ENCODE data around the gene KRT17.
"Not testable (repeated sequence)": the region's sequence is repeated elsewhere in the genome, so short reads cannot be mapped to it uniquely, and the experiment has no call there.

Gene KRT17

DNA sequence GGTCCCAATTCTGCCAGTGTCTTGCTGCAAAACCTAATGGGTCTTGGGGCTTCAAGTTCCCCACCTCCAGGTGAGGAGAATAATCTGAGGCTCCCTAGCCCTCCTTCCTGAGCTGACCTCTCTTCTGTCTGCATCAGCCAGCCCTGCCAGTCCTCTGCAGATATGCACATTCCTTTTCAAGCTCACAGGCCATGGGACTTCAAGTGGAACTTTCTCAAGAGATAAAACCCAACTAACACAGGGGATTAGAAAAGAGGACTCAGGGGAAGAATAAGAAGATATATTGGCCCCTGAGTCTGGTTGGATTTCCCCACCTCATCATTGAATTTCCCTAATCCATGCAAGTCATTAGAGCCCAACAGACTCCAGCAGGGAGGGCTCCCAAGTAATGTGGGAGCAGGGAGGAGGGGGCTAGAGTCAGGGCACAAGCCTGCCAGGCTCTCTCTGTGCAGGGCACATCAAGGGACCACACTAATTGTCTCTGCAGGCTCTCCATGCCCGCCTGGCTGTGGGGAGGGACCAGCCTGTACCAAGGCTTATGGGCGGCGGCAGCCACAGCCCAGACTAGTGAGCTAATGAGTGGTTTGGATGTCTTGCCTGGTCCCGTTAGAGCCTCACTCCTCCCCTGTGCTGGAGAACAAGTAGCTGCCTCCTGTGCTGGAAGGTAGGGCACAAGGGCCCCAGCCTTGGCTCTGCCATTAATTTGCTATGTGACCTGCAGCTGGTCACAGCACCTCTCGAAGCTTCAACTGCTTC, 38.9 kb downstream of the KRT17 start:
- H3K27me3 ChIP-seq (ENCODE audit: insufficient read depth, low read length), result peaks cover 26% of the 10 kb centered on the region; the same call in 1 of the 2 replicates
- H3K36me3 ChIP-seq (ENCODE audit: insufficient read depth, low read length), result no peaks in the 10 kb centered on the region
- no peaks in the 10 kb centered on the region for H3K4me1 ChIP-seq (ENCODE audit: control insufficient read depth, insufficient read depth, low read length, unreplicated experiment)
- H3K27ac ChIP-seq (ENCODE audit: low read depth, low read length), result no peak overlapping the region
- no peaks in the 10 kb centered on the region for H3K79me2 ChIP-seq (ENCODE audit: control insufficient read depth, insufficient read depth, low read length, unreplicated experiment)
- no peak overlapping the region for H2AFZ ChIP-seq (ENCODE audit: low read length, unreplicated experiment)
- H3K4me3 ChIP-seq (ENCODE audit: low read depth, low read length), result no peak overlapping the region

DNA sequence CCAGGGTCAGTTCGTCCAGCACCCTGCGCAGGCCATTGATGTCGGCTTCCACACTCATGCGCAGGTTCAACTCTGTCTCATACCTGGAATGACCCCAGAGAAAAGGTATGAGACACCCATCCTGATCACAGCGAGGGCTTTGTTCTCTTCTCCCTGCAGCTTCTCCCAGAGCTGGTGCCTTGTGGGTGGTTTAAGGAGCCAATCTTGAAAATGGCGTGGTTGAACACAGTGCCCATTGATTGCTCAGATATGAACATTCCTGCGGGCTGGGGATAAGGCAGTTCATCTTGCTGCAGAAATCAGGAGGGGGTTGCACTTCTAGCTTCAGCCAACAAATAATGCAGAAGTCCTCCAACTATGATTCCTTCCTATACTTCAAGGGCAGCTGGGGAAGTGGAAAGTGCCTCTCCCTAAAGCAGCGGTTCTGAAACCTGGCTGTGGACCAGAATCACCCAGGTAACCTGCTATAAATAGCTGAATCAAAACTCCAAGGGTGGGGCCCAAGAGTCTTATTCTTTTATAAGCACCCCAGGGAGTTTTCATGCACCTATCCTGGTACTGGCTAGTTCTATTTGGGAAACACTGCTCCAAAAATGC, 39.9 kb downstream of the KRT17 start:
- not testable (repeated sequence) for H3K27ac ChIP-seq (ENCODE audit: low read depth, low read length); H2AFZ ChIP-seq (ENCODE audit: low read length, unreplicated experiment); H3K4me1 ChIP-seq (ENCODE audit: control insufficient read depth, insufficient read depth, low read length, unreplicated experiment); H3K36me3 ChIP-seq (ENCODE audit: insufficient read depth, low read length); H3K79me2 ChIP-seq (ENCODE audit: control insufficient read depth, insufficient read depth, low read length, unreplicated experiment); H3K4me3 ChIP-seq (ENCODE audit: low read depth, low read length)
- H3K27me3 ChIP-seq (ENCODE audit: insufficient read depth, low read length), result peaks cover 22% of the 10 kb centered on the region; the same call in 1 of the 2 replicates

DNA sequence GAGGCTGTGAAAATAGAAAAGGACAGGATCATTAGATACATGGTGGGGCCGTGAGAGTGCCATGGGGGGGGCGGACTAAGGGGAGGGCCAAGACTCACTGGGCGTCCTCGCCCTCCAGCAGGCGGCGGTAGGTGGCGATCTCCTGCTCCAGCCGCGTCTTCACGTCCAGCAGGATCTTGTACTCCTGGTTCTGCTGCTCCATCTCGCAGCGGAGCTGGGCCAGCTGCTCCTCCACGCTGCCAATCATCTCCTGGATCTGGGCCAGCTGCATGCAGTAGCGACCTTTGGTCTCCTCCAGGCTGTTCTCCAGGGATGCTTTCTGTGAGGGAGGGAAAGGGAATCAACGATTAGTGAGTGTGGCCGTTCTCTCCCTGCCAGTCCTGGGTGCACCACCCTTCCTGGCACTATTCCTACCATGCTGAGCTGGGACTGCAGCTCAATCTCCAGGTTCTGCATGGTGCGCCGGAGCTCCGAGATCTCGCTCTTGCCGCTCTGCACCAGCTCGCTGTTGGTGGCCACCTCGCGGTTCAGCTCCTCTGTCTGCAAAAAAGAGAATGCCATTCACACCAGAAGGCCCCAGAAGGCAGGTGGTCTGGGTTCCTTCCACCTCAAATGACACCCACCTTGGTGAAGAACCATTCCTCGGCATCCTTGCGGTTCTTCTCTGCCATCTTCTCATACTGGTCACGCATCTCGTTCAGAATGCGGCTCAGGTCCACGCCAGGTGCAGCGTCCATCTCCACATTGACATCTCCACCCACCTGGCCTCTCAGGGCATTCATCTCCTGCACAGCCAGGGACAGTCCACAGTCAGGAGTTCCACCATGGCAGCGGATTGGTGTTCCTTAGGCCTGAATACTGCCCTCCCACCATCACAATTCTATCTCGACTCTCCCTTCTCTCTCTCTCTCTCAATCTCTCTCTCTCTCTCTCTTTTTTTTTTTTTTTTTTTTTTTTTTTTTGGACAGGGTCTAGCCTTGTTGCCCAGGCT, 40.9 kb downstream of the KRT17 start:
- no peaks in the 10 kb centered on the region for H3K79me2 ChIP-seq (ENCODE audit: control insufficient read depth, insufficient read depth, low read length, unreplicated experiment)
- no peaks in the 10 kb centered on the region for H3K36me3 ChIP-seq (ENCODE audit: insufficient read depth, low read length)
- no peak overlapping the region for H3K27ac ChIP-seq (ENCODE audit: low read depth, low read length)
- no peak overlapping the region for H3K4me3 ChIP-seq (ENCODE audit: low read depth, low read length)
- H2AFZ ChIP-seq (ENCODE audit: low read length, unreplicated experiment), result no peak overlapping the region
- H3K27me3 ChIP-seq (ENCODE audit: insufficient read depth, low read length), result peaks cover 27% of the 10 kb centered on the region; the same call in 1 of the 2 replicates
- no peaks in the 10 kb centered on the region for H3K4me1 ChIP-seq (ENCODE audit: control insufficient read depth, insufficient read depth, low read length, unreplicated experiment)

DNA sequence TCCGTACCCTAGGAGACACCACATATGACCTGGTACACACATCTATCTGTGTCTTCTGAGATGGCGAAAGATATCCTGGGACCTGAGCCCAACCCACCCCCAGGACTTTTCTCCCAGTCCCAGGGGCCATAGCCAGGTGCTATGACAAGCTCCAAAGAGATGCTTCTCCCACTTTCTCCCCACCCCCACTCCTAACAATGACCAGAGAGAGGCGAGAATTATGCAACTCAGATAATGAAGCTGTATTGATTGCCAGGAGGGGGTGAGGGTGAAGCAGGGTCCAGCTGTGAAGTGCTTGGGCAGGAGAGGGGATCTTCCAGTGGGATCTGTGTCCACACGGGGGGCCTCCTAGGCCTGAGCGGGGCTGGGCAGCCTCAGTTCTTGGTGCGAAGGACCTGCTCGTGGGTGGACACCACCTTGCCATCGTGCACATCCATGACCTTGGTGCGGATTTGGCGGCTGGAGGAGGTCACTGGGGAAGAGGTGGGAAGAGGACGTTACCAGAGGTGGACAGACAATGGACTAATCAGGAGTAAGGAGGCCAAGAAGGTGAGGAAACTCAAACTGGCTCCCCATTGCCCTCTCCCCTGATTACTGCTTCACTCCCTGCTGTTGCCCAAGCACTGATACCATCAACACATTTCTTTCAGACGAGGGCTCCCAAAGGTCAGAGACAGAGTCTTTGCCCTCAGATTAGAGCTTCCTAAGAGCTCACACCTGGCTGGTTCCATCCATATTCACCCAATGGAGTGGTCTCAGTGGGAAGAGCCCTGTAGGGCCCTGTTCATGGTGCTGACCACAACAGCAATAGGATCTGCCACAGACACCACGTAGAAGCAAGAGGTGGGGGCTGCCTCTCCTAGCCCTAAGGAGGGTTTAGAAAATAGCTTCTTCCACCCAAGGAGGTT, 42.1 kb downstream of the KRT17 start:
- not testable (repeated sequence) for H3K79me2 ChIP-seq (ENCODE audit: control insufficient read depth, insufficient read depth, low read length, unreplicated experiment); H2AFZ ChIP-seq (ENCODE audit: low read length, unreplicated experiment); H3K36me3 ChIP-seq (ENCODE audit: insufficient read depth, low read length); H3K27ac ChIP-seq (ENCODE audit: low read depth, low read length); H3K4me1 ChIP-seq (ENCODE audit: control insufficient read depth, insufficient read depth, low read length, unreplicated experiment); H3K4me3 ChIP-seq (ENCODE audit: low read depth, low read length)
- peaks cover 36% of the 10 kb centered on the region; the same call in 1 of the 2 replicates for H3K27me3 ChIP-seq (ENCODE audit: insufficient read depth, low read length)

DNA sequence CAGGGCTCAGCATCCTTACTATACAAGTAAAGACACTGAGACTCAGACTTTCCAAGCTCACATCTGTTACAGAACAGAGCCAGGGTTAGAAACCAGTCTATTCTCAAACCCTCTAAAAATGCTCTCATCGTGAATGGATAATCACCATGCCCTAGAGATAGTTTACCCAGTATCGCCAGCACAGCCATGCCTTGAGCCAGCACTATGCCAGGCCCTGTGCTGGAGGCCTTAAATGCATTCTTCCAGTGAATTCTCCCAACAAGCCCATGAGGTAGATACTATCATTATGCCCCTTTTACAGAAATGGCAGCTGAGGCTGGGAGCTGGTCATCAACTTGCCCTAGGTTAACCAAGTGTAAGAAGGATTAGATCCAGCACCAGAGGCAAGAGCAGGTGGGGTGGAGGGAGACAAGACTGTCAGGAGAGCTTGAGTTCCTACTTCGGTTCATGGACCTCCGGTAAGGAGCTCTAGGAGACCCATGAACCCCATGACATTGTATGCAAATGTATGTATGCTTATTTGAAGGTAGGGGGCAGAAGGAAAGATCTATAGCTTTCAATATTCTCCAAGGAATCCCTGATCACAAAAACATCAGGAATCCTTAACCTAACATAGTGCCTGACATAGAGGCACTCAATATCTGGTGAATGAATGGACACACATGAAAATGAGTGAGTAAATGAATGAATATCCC, 42.9 kb downstream of the KRT17 start:
- Histone ChIP-seq H2AFZ (ENCODE audit: low read length, unreplicated experiment) (no peak overlapping the region), H3K79me2 (ENCODE audit: control insufficient read depth, insufficient read depth, low read length, unreplicated experiment) (no peaks in the 10 kb centered on the region), H3K27ac (ENCODE audit: low read depth, low read length) (no peak overlapping the region), H3K4me1 (ENCODE audit: control insufficient read depth, insufficient read depth, low read length, unreplicated experiment) (no peaks in the 10 kb centered on the region), H3K4me3 (ENCODE audit: low read depth, low read length) (no peak overlapping the region), H3K27me3 (ENCODE audit: insufficient read depth, low read length) (peaks cover 42% of the 10 kb centered on the region; the same call in 1 of the 2 replicates), H3K36me3 (ENCODE audit: insufficient read depth, low read length) (no peaks in the 10 kb centered on the region)

DNA sequence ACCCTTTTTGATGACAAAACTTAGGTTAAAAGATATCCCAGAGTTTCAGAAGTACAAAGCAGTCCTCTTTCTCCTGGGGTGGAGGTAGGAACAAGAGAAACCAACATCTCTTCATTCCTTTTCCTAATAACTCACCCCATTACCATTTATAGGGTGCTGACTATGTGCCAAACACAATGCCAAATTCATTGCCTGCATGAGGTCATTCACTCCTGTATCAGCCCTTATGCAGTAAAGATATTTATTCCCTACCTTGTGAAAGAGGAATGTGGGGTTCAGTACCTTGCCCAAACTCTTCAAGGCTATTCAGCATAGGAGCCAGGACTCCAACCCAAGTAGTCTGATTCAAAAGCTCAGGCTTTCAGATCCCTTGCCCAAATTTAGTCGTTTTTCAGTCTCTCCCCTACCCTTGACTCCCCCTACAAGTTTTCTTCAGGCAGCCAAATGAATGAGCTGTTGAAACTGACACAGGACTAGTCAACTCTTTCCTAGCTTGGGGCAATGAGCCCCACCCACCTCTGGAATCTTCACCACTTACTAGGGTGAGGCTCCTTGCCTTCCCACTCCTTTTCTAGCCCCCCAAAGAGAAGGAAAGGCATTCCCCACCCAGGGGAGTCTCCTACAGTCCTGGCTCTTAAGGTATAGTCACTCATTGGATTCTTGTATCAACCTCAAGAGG, 43.5 kb downstream of the KRT17 start:
- Histone ChIP-seq H3K27me3 (ENCODE audit: insufficient read depth, low read length) (peaks cover 48% of the 10 kb centered on the region; the same call in 1 of the 2 replicates), H3K36me3 (ENCODE audit: insufficient read depth, low read length) (no peaks in the 10 kb centered on the region), H3K4me3 (ENCODE audit: low read depth, low read length) (no peak overlapping the region), H2AFZ (ENCODE audit: low read length, unreplicated experiment) (no peak overlapping the region), H3K27ac (ENCODE audit: low read depth, low read length) (no peak overlapping the region), H3K4me1 (ENCODE audit: control insufficient read depth, insufficient read depth, low read length, unreplicated experiment) (no peaks in the 10 kb centered on the region), H3K79me2 (ENCODE audit: control insufficient read depth, insufficient read depth, low read length, unreplicated experiment) (no peaks in the 10 kb centered on the region)

DNA sequence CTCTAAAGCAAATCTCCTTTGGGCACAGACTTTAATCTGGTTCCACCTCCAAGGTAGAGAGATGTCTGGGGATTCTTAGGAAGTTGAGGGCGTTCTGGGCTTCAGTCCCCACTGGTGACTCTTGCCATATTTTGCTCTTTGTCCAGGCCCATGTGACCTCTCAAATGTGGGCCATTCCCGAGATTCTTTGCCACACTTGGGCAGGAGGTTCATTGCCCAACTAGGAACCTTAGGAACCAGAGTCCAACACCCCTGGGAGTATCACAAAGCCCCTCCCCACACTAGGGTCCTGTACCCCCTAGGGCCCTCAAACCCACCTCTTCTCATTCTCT, 44.2 kb downstream of the KRT17 start:
- no peak overlapping the region for H3K4me3 ChIP-seq (ENCODE audit: low read depth, low read length)
- H3K27ac ChIP-seq (ENCODE audit: low read depth, low read length), result no peak overlapping the region
- no peak overlapping the region for H2AFZ ChIP-seq (ENCODE audit: low read length, unreplicated experiment)
- H3K79me2 ChIP-seq (ENCODE audit: control insufficient read depth, insufficient read depth, low read length, unreplicated experiment), result no peaks in the 10 kb centered on the region
- H3K4me1 ChIP-seq (ENCODE audit: control insufficient read depth, insufficient read depth, low read length, unreplicated experiment), result no peaks in the 10 kb centered on the region
- no peaks in the 10 kb centered on the region for H3K36me3 ChIP-seq (ENCODE audit: insufficient read depth, low read length)
- H3K27me3 ChIP-seq (ENCODE audit: insufficient read depth, low read length), result peaks cover 51% of the 10 kb centered on the region

DNA sequence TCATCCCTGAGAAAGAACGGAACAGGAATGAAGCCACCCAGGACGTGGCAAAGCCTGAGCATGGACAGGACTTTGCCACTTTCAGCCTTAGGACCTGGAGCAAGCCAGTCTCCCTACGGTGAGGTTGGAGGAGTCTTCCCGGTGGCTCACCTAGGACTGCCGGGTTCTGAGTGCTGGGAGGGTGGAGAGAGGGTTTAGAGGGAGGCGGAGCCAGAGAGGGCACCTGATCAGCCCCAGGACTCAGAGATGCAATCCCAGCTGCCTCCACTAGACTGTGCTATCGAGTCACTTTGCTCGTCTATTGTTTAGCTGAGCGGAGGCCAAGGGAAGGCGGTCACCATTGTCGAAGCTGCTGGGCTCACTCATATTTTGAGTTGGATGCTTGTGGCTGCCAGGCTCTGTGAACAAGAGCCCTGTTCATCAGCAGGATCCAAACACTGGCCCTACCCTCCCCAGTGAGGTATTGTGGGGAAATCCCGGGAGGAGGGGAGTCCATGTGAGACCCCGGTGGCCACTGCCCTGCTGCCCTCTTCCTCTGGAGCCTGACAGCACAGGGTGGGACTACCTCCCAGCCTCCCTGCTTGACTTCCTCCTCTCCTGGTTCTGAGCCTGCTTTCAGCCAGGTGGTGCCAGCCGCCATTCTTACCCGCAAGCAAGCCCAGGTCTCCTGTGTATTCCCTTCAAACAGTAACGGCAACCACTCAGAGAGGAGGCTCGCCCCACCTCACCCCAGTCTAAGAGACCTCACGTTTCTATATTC, 44.7 kb downstream of the KRT17 start:
- Histone ChIP-seq H2AFZ (ENCODE audit: low read length, unreplicated experiment) (no peak overlapping the region), H3K27me3 (ENCODE audit: insufficient read depth, low read length) (peaks cover 48% of the 10 kb centered on the region), H3K4me1 (ENCODE audit: control insufficient read depth, insufficient read depth, low read length, unreplicated experiment) (no peaks in the 10 kb centered on the region), H3K4me3 (ENCODE audit: low read depth, low read length) (peak overlapping the region; percentile 48; the same call in 1 of the 2 replicates), H3K36me3 (ENCODE audit: insufficient read depth, low read length) (no peaks in the 10 kb centered on the region), H3K79me2 (ENCODE audit: control insufficient read depth, insufficient read depth, low read length, unreplicated experiment) (no peaks in the 10 kb centered on the region), H3K27ac (ENCODE audit: low read depth, low read length) (no peak overlapping the region)

DNA sequence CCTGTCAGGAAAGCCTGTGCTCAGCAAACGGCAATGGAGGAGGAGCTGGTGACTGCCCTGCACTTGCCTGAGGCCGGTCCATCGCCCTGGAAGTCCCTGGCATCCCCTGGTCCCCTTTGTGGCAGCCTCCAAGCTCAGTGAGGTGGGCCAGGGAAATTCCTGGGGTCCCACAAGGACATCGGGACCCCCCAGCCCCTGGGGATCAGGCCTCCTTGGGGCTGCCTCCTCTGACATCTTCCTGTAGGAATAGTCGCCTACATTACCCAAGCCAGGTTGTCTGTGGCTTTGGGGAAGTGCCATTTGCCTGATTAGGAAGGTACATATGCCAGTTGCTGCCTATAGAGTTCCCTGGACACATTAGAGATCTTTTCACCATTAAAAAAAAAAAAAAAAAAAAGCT, 45.4 kb downstream of the KRT17 start:
- H3K4me3 ChIP-seq (ENCODE audit: low read depth, low read length), result no peak overlapping the region
- no peaks in the 10 kb centered on the region for H3K79me2 ChIP-seq (ENCODE audit: control insufficient read depth, insufficient read depth, low read length, unreplicated experiment)
- no peak overlapping the region for H3K27ac ChIP-seq (ENCODE audit: low read depth, low read length)
- H3K36me3 ChIP-seq (ENCODE audit: insufficient read depth, low read length), result no peaks in the 10 kb centered on the region
- H3K4me1 ChIP-seq (ENCODE audit: control insufficient read depth, insufficient read depth, low read length, unreplicated experiment), result no peaks in the 10 kb centered on the region
- no peak overlapping the region for H2AFZ ChIP-seq (ENCODE audit: low read length, unreplicated experiment)
- peaks cover 43% of the 10 kb centered on the region for H3K27me3 ChIP-seq (ENCODE audit: insufficient read depth, low read length)
